Kidney (tissue), 14 donors: ENCODE measurements around the gene GPR15LG. TPM values are rescaled to one million over a fixed set of nuclear protein-coding genes. Genes with fewer than 3 reads are reported as not detected.

Experiments used
- DNase-seq, 5 donors: peaks; one replicate each; pipeline ENCODE4 v3.0.0-alpha.2; 2013 to 2020
- FAIRE-seq: peaks from 2 replicates; lab custom pipeline; 2012; peaks lifted over from hg19 to GRCh38; lab: Jason Lieb, UNC
- H3K27ac ChIP-seq, 2 donors: one replicate each; pipeline ENCODE4 v1.7.0; 2013; ENCODE audit warnings: low read depth in 2 of 2, low read length in 2 of 2, inconsistent platforms in 1 of 2
- H3K27me3 ChIP-seq: one replicate; pipeline ENCODE4 v1.7.1; 2013; ENCODE audit warnings: low read length, inconsistent platforms; ENCODE audit not compliant: control insufficient read depth, insufficient read depth
- H3K36me3 ChIP-seq, 3 donors: one replicate each; pipeline versions ENCODE4 v1.7.0 to v1.7.1; 2013; ENCODE audit warnings: low read length in 3 of 3, control low read depth in 1 of 3, inconsistent platforms in 1 of 3; ENCODE audit not compliant: insufficient read depth in 3 of 3, control insufficient read depth in 2 of 3
- H3K4me1 ChIP-seq, 3 donors: one replicate each; pipeline versions ENCODE4 v1.7.0 to v1.7.1; 2013; ENCODE audit warnings: low read length in 3 of 3, inconsistent platforms in 1 of 3, low read depth in 1 of 3; ENCODE audit not compliant: control insufficient read depth in 2 of 3, insufficient read depth in 2 of 3
- H3K4me3 ChIP-seq, 3 donors: one replicate each; pipeline versions ENCODE4 v1.7.0 to v1.8.1; 2013; ENCODE audit warnings: low read length in 3 of 3, control low read depth in 1 of 3, inconsistent platforms in 1 of 3
- H3K9ac ChIP-seq, 3 donors: one replicate each; pipeline versions ENCODE4 v1.7.0 to v1.7.1; 2013; ENCODE audit warnings: low read length in 3 of 3, control low read depth in 1 of 3, inconsistent platforms in 1 of 3
- H3K9me3 ChIP-seq, 3 donors: one replicate each; pipeline versions ENCODE4 v1.7.0 to v1.7.1; 2013; ENCODE audit warnings: low read length in 3 of 3, control low read depth in 1 of 3, inconsistent platforms in 1 of 3; ENCODE audit not compliant: control insufficient read depth in 2 of 3, insufficient read depth in 1 of 3
- intact Hi-C: fragments of 100-400 bp; cut with DNase I; formaldehyde crosslinking; loops from one replicate; pipeline ENCODE4 v1.11.1; 2022
- polyA plus RNA-seq: library from polyadenylated mRNA; stranded (reverse); fragments of 350-450 nt; fragmentation: Illumina TruSeq; extraction: RNeasy Lipid Tissue Mini Kit (QIAGEN cat#74804); gene quantifications from one replicate; pipeline ENCODE4 v1.2.3, GENCODE V29; 2014; ENCODE audit warnings: low read depth, low replicate concordance; ENCODE audit not compliant: insufficient read depth
- total RNA-seq: library from RNA; stranded (reverse); fragmentation: NEBNext Ultra II Directional; extraction: Animal tissue kit (Norgen Biotek cat#: 25700); gene quantifications from one replicate; pipeline ENCODE4 v1.2.1, GENCODE V29; 2021
- TF ChIP-seq, protein P1 (sequence below): IDR thresholded peaks from 3 replicates; pipeline ENCODE4 v1.5.1; 2012; ENCODE audit warnings: mild to moderate bottlenecking, moderate library complexity, borderline replicate concordance; ENCODE audit not compliant: insufficient read depth; ENCODE audit errors: extremely low read depth
- donor health status: control.
- donor health status: control.
- donor health status: control.
- donor health status: control.
- donor health status: control.
- donor health status: DM: yes; HTN: yes; CAD: no.
- donor health status: Normal renal cell carcinoma (clear cell type).

The GPR15LG gene
- total and polyA plus RNA-seq, 2 donors from 2014 or later, result 0.44 TPM; not detected in 1

DNA sequence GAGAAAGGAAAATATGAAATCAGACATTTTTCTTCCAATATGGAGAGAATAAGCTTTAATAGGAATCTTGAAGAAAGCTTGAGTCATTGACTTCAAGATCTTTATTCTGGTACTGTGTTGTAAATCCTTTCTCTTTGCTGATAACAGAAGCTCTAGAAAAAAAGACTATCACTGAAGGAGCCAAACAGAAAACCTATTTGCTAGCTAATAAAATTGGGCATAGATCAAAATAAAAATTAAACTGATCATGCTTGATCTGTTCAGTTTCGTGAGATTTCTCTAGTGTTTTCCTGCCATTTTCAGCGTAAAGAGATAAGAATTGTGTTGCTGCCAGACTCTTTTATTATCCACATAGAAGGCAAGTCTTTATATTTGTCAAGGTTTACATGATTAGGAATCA lies 35.8 kb upstream of the GPR15LG start:
- DNase-seq (peak in 1 of 5 donors; percentile 14), FAIRE-seq (no peak)
- Histone ChIP-seq H3K4me3 (no peak overlapping the region), H3K36me3 (peaks cover 0 to 5% (median 2%) of the 10 kb centered on the region in 3 donors), H3K27ac (no peak overlapping the region), H3K27me3 (no peaks in the 10 kb centered on the region), H3K4me1 (peaks cover 2 to 11% (median 7%) of the 10 kb centered on the region in 3 donors), H3K9me3 (no peaks in the 10 kb centered on the region), H3K9ac (no peak overlapping the region)
- TF ChIP-seq, protein P1, sequence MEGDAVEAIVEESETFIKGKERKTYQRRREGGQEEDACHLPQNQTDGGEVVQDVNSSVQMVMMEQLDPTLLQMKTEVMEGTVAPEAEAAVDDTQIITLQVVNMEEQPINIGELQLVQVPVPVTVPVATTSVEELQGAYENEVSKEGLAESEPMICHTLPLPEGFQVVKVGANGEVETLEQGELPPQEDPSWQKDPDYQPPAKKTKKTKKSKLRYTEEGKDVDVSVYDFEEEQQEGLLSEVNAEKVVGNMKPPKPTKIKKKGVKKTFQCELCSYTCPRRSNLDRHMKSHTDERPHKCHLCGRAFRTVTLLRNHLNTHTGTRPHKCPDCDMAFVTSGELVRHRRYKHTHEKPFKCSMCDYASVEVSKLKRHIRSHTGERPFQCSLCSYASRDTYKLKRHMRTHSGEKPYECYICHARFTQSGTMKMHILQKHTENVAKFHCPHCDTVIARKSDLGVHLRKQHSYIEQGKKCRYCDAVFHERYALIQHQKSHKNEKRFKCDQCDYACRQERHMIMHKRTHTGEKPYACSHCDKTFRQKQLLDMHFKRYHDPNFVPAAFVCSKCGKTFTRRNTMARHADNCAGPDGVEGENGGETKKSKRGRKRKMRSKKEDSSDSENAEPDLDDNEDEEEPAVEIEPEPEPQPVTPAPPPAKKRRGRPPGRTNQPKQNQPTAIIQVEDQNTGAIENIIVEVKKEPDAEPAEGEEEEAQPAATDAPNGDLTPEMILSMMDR, result no peak
- intact Hi-C loops, result no loop called here

- FAIRE-seq, result no peak
- H3K27ac ChIP-seq, result peak overlapping the region; percentile 74 to 97
- peak overlapping the region; percentile 70 to 97 (median 91) for H3K4me3 ChIP-seq
- H3K9ac ChIP-seq, result peak overlapping the region in 2 of 3 donors; percentile 88 to 99
- H3K36me3 ChIP-seq, result peaks cover 4 to 12% (median 7%) of the 10 kb centered on the region in 3 donors
- no peaks in the 10 kb centered on the region for H3K27me3 ChIP-seq
- peaks cover 2 to 11% (median 7%) of the 10 kb centered on the region in 3 donors for H3K4me1 ChIP-seq
- H3K9me3 ChIP-seq, result no peaks in the 10 kb centered on the region
- TF ChIP-seq, protein P1, result no peak
- intact Hi-C loops, result no loop called here
- DNase-seq, result peak in 1 of 5 donors; percentile 51
Measured at GRCh38 chr10:84138478-84139125, 35.0 kb upstream of the GPR15LG start.

DNA sequence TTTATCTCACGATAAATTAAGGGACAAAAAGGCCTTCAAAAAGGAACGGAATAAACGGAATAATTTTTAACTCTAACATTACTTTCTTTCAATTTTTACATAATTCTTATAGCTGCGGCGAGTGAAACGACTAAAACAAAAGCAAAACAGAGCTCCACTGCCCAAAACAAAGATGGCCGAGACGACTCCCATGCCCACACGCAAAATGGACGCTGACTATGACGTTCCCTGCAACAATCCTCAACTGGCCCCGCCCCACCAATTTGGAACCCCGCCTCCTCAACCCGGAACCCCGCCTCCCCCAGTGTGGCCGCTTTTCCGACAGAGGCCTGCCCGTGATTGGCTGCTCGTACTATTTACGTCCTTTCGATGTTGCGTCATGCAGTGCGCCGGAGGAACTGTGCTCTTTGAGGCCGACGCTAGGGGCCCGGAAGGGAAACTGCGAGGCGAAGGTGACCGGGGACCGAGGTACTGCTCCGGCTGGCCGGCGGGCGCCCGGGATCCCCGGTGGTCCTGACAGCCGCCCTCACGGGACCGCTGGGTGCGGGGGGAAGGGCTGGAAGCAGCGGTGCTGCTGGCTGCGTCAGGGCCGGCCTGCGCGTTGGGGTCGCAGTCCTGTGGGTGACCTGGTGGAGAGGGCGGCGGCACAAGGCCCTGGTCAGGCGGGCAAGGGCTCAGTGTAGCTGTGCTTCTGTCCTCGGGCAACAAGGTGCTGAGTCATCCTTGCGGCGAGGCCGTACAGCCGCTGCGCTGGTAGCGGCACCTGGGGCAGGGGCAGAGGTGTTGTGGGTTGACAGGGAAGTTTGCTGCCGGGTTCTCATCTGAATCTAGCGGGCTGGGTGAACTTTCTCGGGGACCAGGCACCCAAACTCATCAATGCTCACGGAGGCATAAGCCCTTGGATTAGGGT lies 34.2 kb upstream of the GPR15LG start, which contains the start of gene GHITM:
Gene GHITM (plus strand): TSS at position 384 of the 910 bp plus-strand sequence. CDS start 1,992 bp downstream, outside the sequence.
- Histone ChIP-seq H3K27me3 (no peaks in the 10 kb centered on the region), H3K4me1 (peaks cover 2 to 11% (median 7%) of the 10 kb centered on the region in 3 donors), H3K9me3 (no peaks in the 10 kb centered on the region), H3K4me3 (peak within 1 kb of the TSS; percentile 97 to 98 (median 97)), H3K9ac (peak within 1 kb of the TSS; percentile 93 to 99 (median 99)), H3K27ac (peak within 1 kb of the TSS; percentile 97 to 98), H3K36me3 (peaks cover 5 to 19% (median 14%) of the 10 kb centered on the region in 3 donors)
- intact Hi-C loops, result loop anchor here (10.0 kb wide), 1 partner anchor 65 kb away; no protein-coding TSS in a partner anchor
- FAIRE-seq (peak; percentile 98), DNase-seq (peak; percentile 99 to 100 (median 99))
- TF ChIP-seq, protein P1, result peak; percentile 17
